Urinary bladder (tissue), 4 donors: ENCODE measurements around the gene NPW. TPM values are rescaled to one million over a fixed set of nuclear protein-coding genes. Genes with fewer than 3 reads are reported as not detected.

Experiments used
- DNase-seq: peaks from one replicate; pipeline ENCODE4 v3.0.0-alpha.2; 2015; ENCODE audit errors: extremely low spot score
- H3K27ac ChIP-seq: one replicate; pipeline ENCODE4 v1.5.1; 2013; ENCODE audit warnings: low read depth, mild to moderate bottlenecking, moderate library complexity
- H3K36me3 ChIP-seq: one replicate; pipeline ENCODE4 v1.6.1; 2013; ENCODE audit warnings: mild to moderate bottlenecking, moderate library complexity; ENCODE audit not compliant: insufficient read depth
- H3K4me1 ChIP-seq: one replicate; pipeline ENCODE4 v1.6.1; 2013; ENCODE audit warnings: mild to moderate bottlenecking, moderate library complexity; ENCODE audit not compliant: insufficient read depth
- H3K4me3 ChIP-seq: one replicate; pipeline ENCODE4 v1.5.1; 2013; ENCODE audit warnings: low read depth, low read length
- WGBS: extraction: QIAGEN DNeasy Blood & Tissue Kit; methylation state at CpG from one replicate; pipeline ENCODE4 v1.1.7; 2013; 5-methylcytosine and 5-hydroxymethylcytosine counted together
- polyA plus RNA-seq: library from polyadenylated mRNA; stranded (reverse); fragments of 200-250 nt; gene quantifications from one replicate; pipeline ENCODE4 v1.2.3, GENCODE V29; 2013
- total RNA-seq: library from RNA; depleted of rRNA; stranded (reverse); fragments of >200 nt; gene quantifications from one replicate; pipeline ENCODE4 v1.2.3, GENCODE V29; 2014
- donor health status: healthy with polysubstance abuse.
- donor health status: healthy.

The NPW gene
- total and polyA plus RNA-seq, 2 donors, result 0.08 TPM; not detected in 1

DNA sequence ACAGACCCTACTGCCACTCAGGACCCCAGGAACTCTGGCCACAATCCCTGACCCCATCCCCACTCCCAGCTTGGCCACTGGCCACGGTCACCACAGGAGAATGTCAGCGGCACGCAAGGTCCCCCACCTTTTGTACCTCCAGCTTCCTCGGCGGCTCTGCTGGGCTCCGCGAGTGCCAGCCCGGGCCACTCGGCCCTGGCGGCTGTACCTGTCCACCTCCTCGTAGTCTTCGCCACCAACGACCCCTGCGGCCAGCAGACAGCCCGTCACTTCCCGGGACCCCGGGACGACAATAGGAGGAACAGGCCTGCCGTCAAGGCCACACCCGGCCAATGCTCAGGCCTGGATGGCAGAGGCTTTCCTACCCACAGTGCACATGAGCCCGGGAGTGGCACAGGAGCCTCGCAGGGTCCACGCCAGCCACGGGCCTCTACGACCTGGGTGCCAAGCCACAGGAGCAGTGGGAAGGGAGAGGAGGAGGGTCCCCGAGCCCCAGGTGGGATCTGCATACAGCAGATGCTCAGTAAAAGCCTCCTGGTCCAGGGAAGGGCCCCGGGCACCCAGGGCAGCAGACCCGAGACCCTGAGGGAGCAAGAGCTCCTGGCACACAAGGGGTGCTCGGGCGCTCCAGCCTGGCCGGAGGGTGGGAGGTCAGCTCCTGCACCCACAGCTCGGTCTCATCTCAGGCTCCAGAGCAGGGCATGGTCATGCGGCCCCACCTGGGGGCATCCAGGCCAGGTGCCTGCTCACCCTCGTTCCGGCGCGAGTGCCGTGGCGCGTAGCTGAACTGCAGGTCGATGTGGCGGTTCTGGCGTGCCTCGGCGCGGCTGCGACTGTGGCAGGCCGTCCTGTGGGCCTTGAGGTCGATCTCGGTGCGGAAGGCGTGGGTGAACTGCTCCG is 17.9 kb upstream of the NPW start:
- Histone ChIP-seq H3K36me3 (peaks cover 11% of the 10 kb centered on the region), H3K4me1 (no peaks in the 10 kb centered on the region), H3K27ac (no peak overlapping the region), H3K4me3 (no peak overlapping the region)
- 95% methylated on average over 53 of the region's 53 CpGs for WGBS
- DNase-seq, result no peak

DNA sequence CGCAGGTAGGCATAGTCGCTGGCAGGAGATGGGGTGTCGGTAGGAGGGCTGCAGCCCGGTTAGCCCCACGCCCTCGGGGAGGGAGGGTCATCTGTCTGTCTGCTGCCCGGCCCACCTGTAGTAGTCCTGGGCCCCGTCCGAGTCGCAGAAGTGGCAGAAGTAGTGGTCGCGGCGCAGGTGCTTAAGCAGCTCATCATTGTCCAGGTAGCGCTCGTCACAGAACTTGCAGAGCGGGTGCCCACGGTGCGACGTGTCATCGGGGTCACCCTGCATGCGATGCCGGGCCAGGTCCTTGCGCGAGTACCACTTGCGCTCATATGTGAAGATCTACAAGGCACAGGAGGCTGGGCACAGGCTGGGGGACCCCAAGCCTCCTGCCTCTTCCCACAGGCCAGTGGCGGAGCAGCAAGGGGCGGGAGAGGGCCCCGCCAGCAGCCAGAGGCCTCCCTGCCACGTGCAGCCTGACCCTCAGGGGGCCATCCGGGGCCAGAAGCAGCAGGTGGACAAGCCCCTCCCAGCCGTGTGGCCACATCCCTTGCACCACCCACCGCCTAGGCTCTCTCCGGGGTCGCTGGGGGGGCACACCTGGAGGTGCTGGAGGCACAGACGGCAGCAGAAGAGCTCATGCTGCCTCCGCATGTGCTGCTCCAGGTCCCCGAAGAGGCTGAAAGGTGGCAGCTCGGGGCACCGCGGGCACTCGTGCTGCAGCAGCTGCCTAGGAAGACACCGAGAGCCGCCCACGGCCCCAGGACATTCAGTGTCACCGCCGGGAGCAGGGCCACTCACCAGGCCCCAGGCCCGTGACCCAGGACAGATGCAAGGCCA is 17.0 kb upstream of the NPW start:
- no peak overlapping the region for H3K27ac ChIP-seq
- H3K4me1 ChIP-seq, result no peaks in the 10 kb centered on the region
- H3K4me3 ChIP-seq, result no peak overlapping the region
- DNase-seq, result no peak
- H3K36me3 ChIP-seq, result peaks cover 11% of the 10 kb centered on the region
- WGBS, result 91% methylated on average over 47 of the region's 47 CpGs

DNA sequence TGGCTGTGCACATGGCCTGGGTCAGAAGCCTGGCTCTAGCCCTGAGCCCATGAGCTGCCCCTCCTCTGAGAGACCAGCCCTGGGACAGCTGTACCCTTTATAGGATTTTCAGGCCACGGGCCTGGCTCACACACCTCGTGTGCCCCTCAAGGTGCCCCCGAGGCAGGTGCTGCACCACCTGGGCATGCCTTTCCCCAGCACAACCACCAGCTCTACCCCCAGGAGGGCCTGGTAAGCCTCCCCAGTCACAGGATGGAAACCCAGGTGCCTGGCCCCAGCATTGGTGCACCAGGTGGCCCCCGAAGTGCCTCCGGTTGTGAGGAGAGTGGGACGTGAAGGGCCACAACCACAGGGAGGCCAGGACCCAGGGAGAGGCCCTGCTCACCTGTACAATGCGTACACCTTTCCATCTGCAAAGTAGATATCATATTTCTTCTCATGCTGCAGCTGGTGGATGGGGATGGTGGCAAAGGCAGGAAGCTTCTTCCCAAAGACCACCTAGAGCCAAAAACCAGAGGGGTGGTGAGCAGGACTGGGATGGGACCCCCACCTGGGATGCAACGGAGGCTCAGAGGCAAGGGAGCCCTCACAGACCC is 16.3 kb upstream of the NPW start:
- 82% methylated on average over 8 of the region's 8 CpGs for WGBS
- DNase-seq, result no peak
- H3K4me1 ChIP-seq, result no peaks in the 10 kb centered on the region
- H3K4me3 ChIP-seq, result no peak overlapping the region
- H3K36me3 ChIP-seq, result peaks cover 9% of the 10 kb centered on the region
- no peak overlapping the region for H3K27ac ChIP-seq

DNA sequence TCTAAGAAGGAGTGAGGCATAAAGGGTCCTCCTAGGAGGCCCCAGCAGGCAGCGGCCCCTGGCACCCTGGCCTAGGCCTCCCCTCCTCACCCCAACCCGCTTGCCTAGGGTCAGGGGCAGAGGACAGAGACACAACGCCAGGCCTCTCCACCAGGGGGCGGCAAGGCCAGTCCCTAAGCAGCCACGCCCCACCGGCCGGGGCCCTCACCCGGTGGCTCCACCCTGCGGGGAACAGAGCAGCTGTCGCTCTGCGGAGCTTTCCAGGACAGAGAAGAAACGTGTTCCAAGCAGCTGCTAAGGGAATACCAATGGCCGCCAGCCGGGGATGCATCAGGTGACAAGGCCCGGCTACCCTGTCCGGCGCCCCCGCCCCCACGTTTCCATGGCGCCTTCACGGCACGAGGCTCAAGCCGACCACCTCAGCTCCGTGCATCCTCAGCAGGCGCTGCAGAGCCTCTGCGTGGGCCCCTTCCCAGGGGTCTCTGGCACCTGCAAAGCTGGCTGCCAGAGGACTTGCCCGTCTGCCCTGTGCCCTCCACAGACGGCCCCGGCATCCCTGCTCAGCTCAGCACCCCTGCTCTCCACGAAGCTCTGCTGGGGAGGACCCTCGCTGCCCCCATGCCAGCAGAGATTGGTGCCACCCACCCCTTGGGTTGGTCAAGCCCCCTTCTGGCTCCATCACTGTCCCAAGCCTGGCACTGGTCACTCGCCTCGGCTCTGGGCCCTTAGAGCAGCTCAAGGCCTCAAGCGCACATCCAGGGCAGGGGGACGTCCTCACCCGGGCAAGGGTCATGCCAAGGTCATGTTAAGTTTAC is 15.6 kb upstream of the NPW start:
- Histone ChIP-seq H3K4me1 (no peaks in the 10 kb centered on the region), H3K27ac (no peak overlapping the region), H3K36me3 (peaks cover 8% of the 10 kb centered on the region), H3K4me3 (no peak overlapping the region)
- 28% methylated on average over 36 of the region's 36 CpGs for WGBS
- DNase-seq, result no peak

DNA sequence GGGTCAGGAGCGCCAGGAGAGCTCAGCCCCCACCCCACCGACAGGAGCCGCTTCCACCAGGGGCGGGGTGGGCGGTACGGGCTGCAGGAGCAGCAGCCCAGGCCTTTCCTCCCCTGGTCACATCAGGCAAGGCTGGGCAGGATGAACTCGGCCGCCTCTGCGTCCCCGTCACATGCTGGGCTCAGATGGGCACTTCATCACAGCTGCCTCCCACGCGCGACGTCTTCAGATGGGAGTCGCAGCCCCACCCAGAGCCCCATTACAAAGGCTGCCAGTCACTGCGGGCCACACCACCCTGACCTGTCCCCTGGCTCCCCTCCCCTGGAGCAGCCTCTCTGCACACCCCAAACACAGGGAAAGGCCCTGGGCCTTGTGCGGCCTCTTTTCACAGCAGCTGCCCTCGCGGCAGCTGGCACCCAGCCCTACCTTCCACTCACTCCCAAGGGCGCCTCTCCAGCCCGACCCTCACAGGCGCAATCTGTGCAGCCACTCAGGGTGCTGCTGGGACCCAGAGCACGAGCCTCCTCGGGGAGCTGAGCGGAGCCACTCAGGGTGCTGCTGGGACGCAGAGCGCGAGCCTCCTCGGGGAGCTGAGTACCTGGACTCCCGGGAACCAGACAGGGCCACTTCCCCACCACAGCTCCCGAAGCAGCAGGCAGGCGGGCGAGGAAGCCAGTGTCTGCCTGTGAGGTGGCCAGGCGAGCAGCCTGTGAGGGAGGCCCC is 14.6 kb upstream of the NPW start:
- 82% methylated on average over 34 of the region's 34 CpGs for WGBS
- no peaks in the 10 kb centered on the region for H3K4me1 ChIP-seq
- DNase-seq, result no peak
- H3K4me3 ChIP-seq, result no peak overlapping the region
- peaks cover 2% of the 10 kb centered on the region for H3K36me3 ChIP-seq
- no peak overlapping the region for H3K27ac ChIP-seq

DNA sequence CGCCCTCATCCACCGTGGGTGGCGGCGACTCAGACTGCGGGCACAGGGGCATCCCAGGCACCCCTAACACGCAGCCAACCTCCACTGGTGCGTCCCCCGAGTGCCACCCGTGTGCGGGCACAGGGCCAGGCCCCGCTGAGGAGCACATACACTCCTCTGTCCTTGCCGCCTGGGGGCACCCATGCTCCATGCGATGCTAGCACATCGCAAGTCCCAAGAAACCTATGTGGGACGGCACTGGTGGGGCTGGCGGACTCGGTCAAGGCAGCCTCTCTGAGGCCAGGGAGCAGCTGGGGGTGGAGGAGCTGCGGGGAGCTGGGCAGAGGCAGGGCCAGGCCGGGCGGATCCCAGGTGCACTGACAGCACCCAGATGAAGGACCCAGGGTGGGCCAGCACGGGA is 13.9 kb upstream of the NPW start:
- DNase-seq, result no peak
- H3K4me1 ChIP-seq, result no peaks in the 10 kb centered on the region

DNA sequence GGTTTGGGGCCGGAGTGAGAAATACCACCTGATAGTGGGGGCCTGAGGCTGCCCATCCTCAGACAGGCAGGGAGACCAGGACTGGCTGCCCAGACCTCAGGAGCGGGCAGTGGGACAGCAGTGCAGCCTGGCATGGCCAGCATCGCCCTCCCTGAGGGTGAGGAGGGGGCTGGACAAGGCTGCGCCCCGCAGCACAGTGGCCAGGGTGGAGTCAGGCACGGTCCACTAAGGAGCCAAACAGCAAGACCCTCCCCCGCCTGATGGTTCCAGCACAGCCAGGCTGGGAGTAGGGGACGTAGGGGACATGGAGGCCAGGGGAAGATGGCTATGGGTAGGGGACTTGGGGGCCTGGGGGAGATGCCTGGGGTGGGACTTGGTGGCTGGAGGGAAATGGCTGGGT is 13.3 kb upstream of the NPW start:
- Histone ChIP-seq H3K4me1 (no peaks in the 10 kb centered on the region), H3K27ac (no peak overlapping the region), H3K36me3 (peaks cover 2% of the 10 kb centered on the region), H3K4me3 (no peak overlapping the region)
- DNase-seq, result no peak
- WGBS, result 91% methylated on average over 8 of the region's 8 CpGs

More for the DNA sequence above, 13.9 kb upstream of the NPW start:
- no peak overlapping the region for H3K4me3 ChIP-seq
- peaks cover 2% of the 10 kb centered on the region for H3K36me3 ChIP-seq
- H3K27ac ChIP-seq, result no peak overlapping the region
- 80% methylated on average over 21 of the region's 21 CpGs for WGBS

DNA sequence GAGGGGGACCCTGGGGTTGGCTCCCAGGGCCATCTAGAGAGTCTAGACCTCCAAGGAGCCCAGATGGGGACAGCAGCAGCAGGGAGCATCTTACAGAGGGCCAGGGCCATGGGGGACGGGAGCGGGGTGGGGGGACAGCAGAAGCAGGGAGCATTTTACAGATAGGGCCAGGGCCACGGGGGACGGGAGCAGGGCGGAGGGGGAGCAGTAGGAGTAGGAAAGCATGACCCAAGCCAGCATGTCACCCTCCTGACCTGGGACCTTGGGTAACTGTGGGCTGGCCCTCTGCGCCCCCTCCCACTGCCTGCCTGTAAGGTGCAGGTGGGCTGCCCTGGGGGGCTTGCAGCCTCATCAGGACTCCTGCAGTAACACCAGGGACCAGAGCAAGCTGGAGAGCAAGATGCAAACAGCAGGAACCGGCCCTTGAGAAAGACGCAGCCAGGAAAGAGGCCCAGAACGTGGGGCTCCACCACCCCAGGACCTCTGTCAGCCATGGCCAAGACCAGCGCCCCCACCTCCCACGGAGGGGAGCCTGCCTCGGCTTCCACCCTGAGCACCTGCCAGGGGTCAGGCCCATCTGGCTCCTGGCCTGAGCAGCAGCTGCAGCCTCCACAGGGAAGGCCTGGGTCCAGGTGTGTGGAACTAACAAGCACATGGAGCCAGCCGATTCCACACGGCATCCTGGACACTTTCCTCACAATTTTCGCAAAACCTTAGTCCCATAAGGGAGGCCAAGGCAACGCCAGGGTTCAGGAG is 12.3 kb upstream of the NPW start:
- no peaks in the 10 kb centered on the region for H3K4me1 ChIP-seq
- DNase-seq, result no peak
- no peak overlapping the region for H3K27ac ChIP-seq
- H3K36me3 ChIP-seq, result no peaks in the 10 kb centered on the region
- WGBS, result 77% methylated on average over 16 of the region's 16 CpGs
- no peak overlapping the region for H3K4me3 ChIP-seq

DNA sequence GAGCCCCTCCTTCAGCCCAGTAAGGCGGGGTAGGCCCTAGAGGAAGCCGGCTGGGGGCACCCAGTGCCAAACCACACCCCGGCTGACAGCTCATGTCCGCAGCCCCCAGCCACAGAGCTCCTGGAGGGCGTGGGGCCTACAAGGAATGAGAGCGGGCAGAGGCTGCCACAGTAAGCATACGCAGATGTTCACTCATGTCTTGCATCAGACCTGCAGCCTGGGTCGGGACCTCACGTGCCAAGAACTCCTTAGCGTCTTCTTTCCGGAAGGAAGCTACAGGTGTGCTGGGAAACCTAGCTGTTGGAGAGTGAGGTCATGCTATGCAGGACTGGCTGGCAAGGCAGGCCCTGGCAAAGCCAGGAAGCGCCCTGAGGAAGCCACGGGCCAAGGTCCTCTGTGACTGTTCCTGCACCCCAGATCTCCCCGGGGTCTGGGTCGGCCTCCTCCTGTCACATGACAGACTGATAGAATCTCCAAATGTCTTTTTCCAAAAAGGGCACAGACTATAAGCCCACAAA is 11.5 kb upstream of the NPW start:
- Histone ChIP-seq H3K36me3 (no peaks in the 10 kb centered on the region), H3K4me1 (no peaks in the 10 kb centered on the region), H3K27ac (no peak overlapping the region), H3K4me3 (no peak overlapping the region)
- no peak for DNase-seq
- WGBS, result 54% methylated on average over 15 of the region's 15 CpGs

DNA sequence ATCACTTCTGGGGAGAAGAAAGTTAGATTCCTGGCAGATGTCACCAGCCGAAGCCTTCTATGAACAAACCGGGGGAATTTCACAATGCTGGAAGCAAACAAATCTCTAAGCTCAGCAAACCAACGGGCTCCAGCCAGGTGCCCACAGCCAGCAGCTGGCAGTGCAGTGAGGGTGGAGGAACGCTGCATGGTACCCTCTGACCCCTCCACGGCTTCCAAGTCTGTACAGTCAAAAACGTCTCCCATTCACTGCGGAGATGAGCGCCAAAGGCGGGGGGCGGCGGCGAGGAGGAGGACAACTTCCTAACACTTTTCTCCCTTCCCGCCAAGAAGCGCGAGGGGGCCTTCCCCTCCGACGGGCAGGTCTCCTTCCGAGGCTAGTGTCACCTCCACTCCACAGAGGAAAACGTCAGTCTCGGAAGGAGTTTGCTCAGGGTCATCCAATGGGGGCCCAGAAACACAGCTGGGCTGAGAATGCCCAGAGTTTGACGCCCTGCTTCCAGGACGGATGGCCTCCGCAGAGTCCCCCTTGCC is 10.9 kb upstream of the NPW start:
- Histone ChIP-seq H3K4me1 (no peaks in the 10 kb centered on the region), H3K4me3 (peak overlapping the region; percentile 93), H3K27ac (no peak overlapping the region), H3K36me3 (no peaks in the 10 kb centered on the region)
- 4% methylated on average over 23 of the region's 23 CpGs for WGBS
- no peak for DNase-seq

DNA sequence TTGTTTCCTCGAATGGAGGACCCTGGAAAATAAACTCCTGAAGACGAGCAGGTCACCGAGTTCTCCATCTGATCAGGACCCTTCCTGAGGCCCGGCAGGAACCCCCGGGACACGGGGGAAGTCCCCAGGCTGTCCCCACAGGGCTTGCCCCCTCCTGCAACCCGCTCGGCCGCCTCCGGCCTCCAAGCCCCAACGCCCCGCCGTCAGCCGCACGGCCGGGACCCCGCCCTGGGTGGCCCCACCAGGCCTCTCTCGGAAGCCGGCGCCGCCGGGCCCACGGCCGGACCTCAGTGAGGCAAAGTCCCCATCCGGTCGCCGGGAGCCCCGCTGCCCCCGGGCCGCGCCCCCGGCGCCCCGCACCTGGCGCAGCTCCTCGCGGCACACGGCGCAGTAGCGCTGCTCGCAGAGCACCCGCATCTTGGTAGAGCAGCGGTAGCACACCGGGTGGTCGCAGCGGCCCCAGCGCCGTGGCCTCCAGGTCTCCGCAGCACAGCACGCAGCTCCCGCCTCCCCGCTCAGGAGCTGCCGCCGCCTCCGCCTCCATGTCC is 10.3 kb upstream of the NPW start:
- Histone ChIP-seq H3K36me3 (no peaks in the 10 kb centered on the region), H3K4me3 (peak overlapping the region; percentile 93), H3K4me1 (no peaks in the 10 kb centered on the region), H3K27ac (peak overlapping the region; percentile 80)
- DNase-seq, result no peak
- WGBS, result under 1% methylated on average over 55 of the region's 55 CpGs
